ENCODE data around the gene MACROH2A1. TPM values are rescaled to one million over a fixed set of nuclear protein-coding genes. Genes with fewer than 3 reads are reported as not detected.
"Not testable (repeated sequence)": the region's sequence is repeated elsewhere in the genome, so short reads cannot be mapped to it uniquely, and the experiment has no call there.

MACROH2A1 gene
- polyA plus RNA-seq, 1 donor, result 99.7 TPM

GRCh38 chr5:135376961-135377624 is 21.9 kb downstream of the MACROH2A1 start:
- no peak for DNase-seq

- DNase-seq, result no peak
Observed at GRCh38 chr5:135375040-135375793, 23.8 kb downstream of the MACROH2A1 start.

GRCh38 chr5:135373736-135374515 is 25.1 kb downstream of the MACROH2A1 start:
- no peak for DNase-seq

GRCh38 chr5:135372654-135373381 is 26.2 kb downstream of the MACROH2A1 start:
- DNase-seq, result no peak

DNA sequence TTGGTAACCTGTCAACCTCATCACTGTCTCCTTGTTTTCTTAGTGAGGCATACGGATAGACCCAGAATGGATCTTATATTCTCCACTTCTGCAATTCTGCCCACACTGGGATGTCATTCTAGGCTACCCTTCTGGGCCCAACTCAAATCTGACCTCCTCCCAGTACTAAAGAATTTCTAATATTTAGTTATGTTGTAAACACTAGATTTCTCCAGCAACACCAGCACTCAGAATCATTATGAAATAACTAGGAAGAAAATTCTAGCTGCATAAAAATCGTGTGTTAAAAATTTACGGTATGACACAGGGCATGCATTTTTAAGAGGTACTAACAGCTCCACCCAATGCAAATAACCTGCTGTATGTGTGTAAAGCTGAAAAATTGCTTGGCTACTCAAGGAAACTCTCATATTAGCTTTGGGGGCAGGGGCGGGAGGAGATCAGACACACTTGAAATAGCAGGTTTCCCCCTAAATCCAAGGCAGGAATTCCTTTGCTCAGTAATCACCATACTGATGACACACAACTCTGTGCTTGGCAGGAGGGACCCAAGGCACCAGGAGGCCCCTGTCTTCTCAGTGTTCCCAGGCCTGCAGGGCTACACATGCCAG is 27.3 kb downstream of the MACROH2A1 start:
- no peak for DNase-seq

DNA sequence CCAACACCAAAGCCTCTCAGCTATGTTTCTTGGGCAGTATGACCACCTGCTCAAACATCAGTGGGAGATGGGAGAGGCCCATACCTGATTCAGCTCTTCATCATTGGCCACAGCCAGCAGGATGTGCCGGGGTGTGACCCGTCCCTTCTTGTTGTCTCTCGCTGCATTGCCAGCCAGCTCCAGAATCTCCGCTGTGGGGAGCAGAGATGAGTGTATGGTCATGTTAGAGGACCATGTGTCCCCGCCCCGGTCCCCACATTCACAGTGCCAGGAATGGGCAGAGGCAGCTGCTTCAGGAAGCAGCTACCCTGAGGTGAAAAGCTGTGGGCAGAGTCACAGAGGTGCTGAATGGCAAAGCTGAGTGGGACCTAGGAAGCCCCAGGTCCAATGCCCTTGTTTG is 29.1 kb downstream of the MACROH2A1 start:
- DNase-seq, result no peak

GRCh38 chr5:135367554-135367953 is 31.5 kb downstream of the MACROH2A1 start:
- DNase-seq, result no peak

DNA sequence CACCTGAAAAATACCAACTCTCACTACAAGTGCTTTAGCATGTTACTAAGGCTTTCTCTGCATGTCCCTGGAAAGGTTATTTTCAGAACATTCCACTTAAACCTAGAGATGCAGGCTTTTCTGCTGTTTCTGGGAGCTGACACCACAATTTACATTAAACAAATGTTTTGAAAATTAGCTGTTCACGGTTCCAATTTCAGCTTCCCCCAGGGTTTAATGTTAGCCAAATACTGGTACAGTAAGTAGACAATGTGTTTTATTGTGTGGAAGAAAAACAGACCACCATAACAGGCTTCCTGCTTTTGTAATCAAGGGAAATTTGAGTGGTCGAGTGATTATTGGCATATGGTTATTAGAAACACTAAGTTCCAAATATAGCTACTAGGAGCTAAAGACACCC is 32.0 kb downstream of the MACROH2A1 start:
- no peak for DNase-seq

GRCh38 chr5:135365281-135365680 is 33.8 kb downstream of the MACROH2A1 start:
- no peak for DNase-seq

DNA sequence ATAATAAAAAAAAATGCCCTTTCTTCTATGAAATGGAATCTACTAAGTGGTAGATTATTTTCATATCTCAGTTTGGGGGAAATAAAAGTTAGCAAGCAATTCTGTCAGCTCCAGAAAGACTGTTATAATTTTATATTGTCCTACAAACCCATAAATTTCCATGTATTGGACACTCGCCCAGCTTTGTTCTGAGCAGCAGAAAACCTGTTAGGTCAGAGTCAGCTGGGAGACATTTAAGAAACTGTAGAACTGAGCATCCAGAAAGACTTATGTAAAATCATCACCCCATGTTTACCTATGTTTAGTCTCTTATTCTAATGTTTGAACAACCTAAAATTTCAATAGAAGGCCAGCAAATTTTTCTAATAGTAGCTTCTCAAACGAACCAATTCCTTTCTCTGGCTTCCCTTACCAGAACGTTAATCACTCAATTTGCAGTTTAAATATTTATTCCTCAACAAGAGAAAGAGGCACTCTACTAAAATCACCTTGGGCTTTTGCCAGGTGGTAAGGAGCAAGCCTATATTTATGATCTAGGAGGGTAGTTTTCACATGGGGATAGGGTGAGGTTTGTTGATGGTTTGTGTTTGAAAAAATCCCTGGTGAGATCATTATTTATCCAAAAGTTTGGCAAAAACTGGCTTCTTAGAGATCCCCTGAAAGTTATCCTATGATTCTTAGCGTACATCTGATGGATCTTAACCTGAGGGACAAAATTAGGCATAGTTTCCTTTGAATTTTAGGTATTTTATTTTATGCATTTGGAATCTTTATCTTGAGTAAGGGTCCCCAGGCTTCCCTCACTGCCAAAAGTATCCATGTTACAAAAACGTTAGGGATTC is 34.4 kb downstream of the MACROH2A1 start:
- no peak for DNase-seq

DNA sequence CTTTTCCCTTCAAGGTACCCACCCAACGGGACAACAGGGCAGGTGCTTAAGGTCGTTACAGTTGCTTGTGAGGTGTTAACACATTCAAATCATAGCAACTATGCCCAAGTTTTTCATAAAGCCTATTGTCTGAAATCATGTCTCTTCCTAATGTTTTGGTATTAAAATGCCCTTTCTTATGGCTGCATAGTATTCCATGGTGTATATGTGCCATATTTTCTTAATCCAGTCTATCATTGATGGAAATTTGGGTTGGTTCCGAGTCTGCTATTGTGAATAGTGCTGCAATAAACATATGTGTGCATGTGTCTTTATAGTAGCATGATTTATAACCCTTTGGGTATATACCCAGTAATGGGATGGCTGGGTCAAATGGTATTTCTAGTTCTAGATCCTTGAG is 35.7 kb downstream of the MACROH2A1 start:
- not testable (repeated sequence) for DNase-seq

DNA sequence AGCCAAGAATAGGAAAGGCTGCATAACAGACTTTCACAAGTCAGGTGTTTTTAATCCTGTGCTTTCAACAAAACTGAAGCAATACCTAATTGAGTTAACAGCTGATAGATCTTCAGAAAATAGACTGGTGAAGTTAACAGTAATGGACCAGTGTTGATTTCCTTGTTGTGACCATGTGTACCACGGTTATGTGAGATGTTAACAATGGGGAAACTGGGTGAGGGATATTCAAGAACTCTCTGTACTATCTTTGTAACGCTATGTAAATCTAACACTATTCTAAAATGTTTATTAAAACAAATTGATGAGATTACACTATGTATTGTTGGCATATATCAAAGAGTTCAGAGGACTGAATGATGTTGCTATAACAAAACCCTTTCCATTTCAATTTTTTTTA is 36.9 kb downstream of the MACROH2A1 start:
- DNase-seq, result no peak

GRCh38 chr5:135360278-135361274 is 38.5 kb downstream of the MACROH2A1 start:
- DNase-seq, result no peak

- DNase-seq, result no peak
Observed at GRCh38 chr5:135359374-135360165, 39.5 kb downstream of the MACROH2A1 start.

GRCh38 chr5:135357685-135358084 is 41.3 kb downstream of the MACROH2A1 start:
- no peak for DNase-seq

- no peak for DNase-seq
Observed at GRCh38 chr5:135356522-135357318, 42.3 kb downstream of the MACROH2A1 start.

GRCh38 chr5:135355169-135355568 is 43.9 kb downstream of the MACROH2A1 start:
- no peak for DNase-seq
